ENCODE data around the gene LEPR. TPM values are rescaled to one million over a fixed set of nuclear protein-coding genes. Genes with fewer than 3 reads are reported as not detected.
"Not testable (repeated sequence)": the region's sequence is repeated elsewhere in the genome, so short reads cannot be mapped to it uniquely, and the experiment has no call there.

The LEPR gene
- total RNA-seq, 1 experiment from 2014 or later, result 1.9 TPM

DNA sequence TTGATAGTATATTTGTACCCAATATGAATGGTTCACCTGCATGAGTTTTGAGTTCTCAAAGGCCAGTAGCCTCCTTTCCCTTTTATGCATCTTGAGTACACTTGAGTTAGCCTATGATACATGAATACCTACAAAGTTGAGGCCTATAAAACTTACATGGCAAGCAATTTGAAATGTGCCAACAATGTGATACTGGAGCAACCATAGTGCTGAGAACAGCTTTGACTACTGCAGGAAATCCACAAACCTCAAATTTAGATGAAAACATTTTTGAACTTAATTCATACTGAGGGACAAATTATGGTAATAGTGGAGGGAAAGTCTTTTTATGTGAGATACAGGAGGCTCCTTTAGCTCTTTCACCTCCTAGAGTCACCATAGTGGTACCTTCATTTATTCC lies 37.4 kb downstream of the LEPR start:
- no peaks in the 10 kb centered on the region for H3K9me3 ChIP-seq
- Mint-ChIP-seq H3K9me3 (ENCODE audit: unreplicated experiment) (peaks cover 10% of the 10 kb centered on the region), H3K27me3 (ENCODE audit: insufficient read depth, unreplicated experiment) (no peaks in the 10 kb centered on the region), H3K4me3 (ENCODE audit: unreplicated experiment) (no peak overlapping the region), H3K36me3 (ENCODE audit: insufficient read depth, unreplicated experiment) (no peaks in the 10 kb centered on the region), H3K4me1 (ENCODE audit: low read depth, unreplicated experiment) (no peaks in the 10 kb centered on the region), H3K27ac (ENCODE audit: unreplicated experiment) (no peak overlapping the region)
- TF ChIP-seq, protein P1, sequence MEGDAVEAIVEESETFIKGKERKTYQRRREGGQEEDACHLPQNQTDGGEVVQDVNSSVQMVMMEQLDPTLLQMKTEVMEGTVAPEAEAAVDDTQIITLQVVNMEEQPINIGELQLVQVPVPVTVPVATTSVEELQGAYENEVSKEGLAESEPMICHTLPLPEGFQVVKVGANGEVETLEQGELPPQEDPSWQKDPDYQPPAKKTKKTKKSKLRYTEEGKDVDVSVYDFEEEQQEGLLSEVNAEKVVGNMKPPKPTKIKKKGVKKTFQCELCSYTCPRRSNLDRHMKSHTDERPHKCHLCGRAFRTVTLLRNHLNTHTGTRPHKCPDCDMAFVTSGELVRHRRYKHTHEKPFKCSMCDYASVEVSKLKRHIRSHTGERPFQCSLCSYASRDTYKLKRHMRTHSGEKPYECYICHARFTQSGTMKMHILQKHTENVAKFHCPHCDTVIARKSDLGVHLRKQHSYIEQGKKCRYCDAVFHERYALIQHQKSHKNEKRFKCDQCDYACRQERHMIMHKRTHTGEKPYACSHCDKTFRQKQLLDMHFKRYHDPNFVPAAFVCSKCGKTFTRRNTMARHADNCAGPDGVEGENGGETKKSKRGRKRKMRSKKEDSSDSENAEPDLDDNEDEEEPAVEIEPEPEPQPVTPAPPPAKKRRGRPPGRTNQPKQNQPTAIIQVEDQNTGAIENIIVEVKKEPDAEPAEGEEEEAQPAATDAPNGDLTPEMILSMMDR (IDR thresholded peaks at IDR 0.05; ENCODE audit: insufficient read depth in 1 of 2, low read depth in 1 of 2, low read length in 1 of 2, severe bottlenecking in 1 of 2, unreplicated experiment in 1 of 2), result no peak
- ChIA-PET POLR2A (no interaction called here), CTCF (interaction anchor here (1.1 kb wide), 1 partner anchor 10 kb away, joined by 3 read pairs; no protein-coding TSS in a partner anchor)
- BruUV-seq (replicated peaks), result no TSS peak
- no peak for DNase-seq
- intact Hi-C loops (cut with micrococcal nuclease; ENCODE audit: unreplicated experiment), result no loop called here
- H3K36me3 ChIP-seq (ENCODE audit: control insufficient read depth, insufficient read depth, low read length), result no peaks in the 10 kb centered on the region
- no peak overlapping the region for H3K4me3 ChIP-seq (ENCODE audit: low read depth, low read length)
- no peaks in the 10 kb centered on the region for H3K27me3 ChIP-seq (replicated peaks; ENCODE audit: control insufficient read depth, insufficient read depth, low read length)
- H3K4me1 ChIP-seq, result no peaks in the 10 kb centered on the region

DNA sequence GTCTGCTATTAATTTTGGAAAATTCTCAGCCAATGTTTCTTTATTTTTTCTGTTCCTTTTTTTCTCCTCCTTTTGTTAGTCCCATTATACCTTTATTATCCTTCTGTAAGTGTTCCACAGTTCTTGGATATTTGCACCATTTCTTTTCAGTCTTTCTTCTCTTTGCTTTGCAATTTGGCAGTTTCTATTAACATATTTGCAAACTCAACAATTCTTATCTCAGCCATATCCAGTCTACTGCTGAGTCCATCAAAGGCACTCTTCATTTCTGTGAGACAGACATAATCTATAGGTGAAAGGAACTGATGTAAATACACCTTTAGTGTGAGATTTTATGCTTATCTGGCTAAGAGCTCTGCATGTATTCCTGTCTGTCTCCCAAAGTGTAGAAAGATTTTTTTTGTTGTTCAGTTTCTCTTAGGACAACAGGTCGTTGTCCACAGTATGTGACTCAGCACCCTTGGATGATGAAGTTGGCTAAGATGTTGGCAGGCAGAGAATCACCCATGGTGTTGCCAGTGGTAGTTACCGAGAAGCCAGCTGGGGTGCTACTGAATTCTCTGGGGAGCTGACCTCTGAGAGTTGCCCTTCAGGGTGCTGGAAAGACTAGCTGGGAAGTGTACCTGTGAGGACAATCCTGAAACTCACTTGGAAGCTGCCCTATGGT lies 38.4 kb downstream of the LEPR start:
- no peak for DNase-seq
- BruUV-seq (replicated peaks), result no TSS peak
- Mint-ChIP-seq H3K27me3 (ENCODE audit: insufficient read depth, unreplicated experiment) (no peaks in the 10 kb centered on the region), H3K27ac (ENCODE audit: unreplicated experiment) (no peak overlapping the region), H3K4me3 (ENCODE audit: unreplicated experiment) (no peak overlapping the region), H3K36me3 (ENCODE audit: insufficient read depth, unreplicated experiment) (no peaks in the 10 kb centered on the region), H3K4me1 (ENCODE audit: low read depth, unreplicated experiment) (no peaks in the 10 kb centered on the region), H3K9me3 (ENCODE audit: unreplicated experiment) (peaks cover 10% of the 10 kb centered on the region)
- TF ChIP-seq, protein P1 (IDR thresholded peaks at IDR 0.05; ENCODE audit: insufficient read depth in 1 of 2, low read depth in 1 of 2, low read length in 1 of 2, severe bottlenecking in 1 of 2, unreplicated experiment in 1 of 2), result no peak
- H3K36me3 ChIP-seq (ENCODE audit: control insufficient read depth, insufficient read depth, low read length), result no peaks in the 10 kb centered on the region
- H3K9me3 ChIP-seq, result no peaks in the 10 kb centered on the region
- H3K4me1 ChIP-seq, result no peaks in the 10 kb centered on the region
- intact Hi-C loops (cut with micrococcal nuclease; ENCODE audit: unreplicated experiment), result no loop called here
- no peak overlapping the region for H3K4me3 ChIP-seq (ENCODE audit: low read depth, low read length)
- ChIA-PET CTCF (interaction anchor here (0.5 to 1.4 kb wide), 10 partner anchors 9 to 243 kb away, joined by 3 to 14 read pairs (median 4); partner anchors contain the start of genes LEPR and LEPROT), POLR2A (no interaction called here)
- no peaks in the 10 kb centered on the region for H3K27me3 ChIP-seq (replicated peaks; ENCODE audit: control insufficient read depth, insufficient read depth, low read length)

DNA sequence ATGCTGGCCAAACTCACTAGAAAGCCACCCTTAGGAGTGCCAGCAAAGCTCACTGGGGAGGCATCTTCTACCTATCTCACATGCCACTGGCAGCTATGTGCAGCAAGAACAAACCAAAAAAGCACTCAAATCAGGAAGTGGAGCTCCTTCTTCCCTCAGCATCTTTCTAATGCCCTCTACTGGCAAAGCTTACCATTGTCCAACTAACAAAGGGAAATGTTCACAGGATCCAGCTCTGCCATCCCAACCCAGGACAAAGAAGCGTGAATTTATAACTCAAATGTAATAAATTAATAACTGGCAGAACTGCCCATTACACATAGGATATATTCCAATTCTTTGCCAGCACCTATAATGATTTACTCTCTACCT lies 38.9 kb downstream of the LEPR start:
- TF ChIP-seq, protein P1 (IDR thresholded peaks at IDR 0.05; ENCODE audit: insufficient read depth in 1 of 2, low read depth in 1 of 2, low read length in 1 of 2, severe bottlenecking in 1 of 2, unreplicated experiment in 1 of 2), result peak; percentile 24 to 29
- peaks cover 10% of the 10 kb centered on the region for H3K9me3 Mint-ChIP-seq (ENCODE audit: unreplicated experiment)
- no peak overlapping the region for H3K27ac Mint-ChIP-seq (ENCODE audit: unreplicated experiment)
- Histone ChIP-seq H3K9me3 (no peaks in the 10 kb centered on the region), H3K36me3 (ENCODE audit: control insufficient read depth, insufficient read depth, low read length) (no peaks in the 10 kb centered on the region), H3K4me3 (ENCODE audit: low read depth, low read length) (no peak overlapping the region), H3K4me1 (no peaks in the 10 kb centered on the region), H3K27me3 (replicated peaks; ENCODE audit: control insufficient read depth, insufficient read depth, low read length) (no peaks in the 10 kb centered on the region)
- DNase-seq, result peak in 1 of 2 experiments; percentile 14
- CTCF ChIA-PET, result interaction anchor here (0.5 to 1.4 kb wide), 9 partner anchors 8 to 244 kb away, joined by 3 to 14 read pairs (median 4); partner anchors contain the start of genes LEPR and LEPROT
- H3K27me3 Mint-ChIP-seq (ENCODE audit: insufficient read depth, unreplicated experiment), result no peaks in the 10 kb centered on the region
- no peaks in the 10 kb centered on the region for H3K36me3 Mint-ChIP-seq (ENCODE audit: insufficient read depth, unreplicated experiment)
- intact Hi-C loops (cut with micrococcal nuclease; ENCODE audit: unreplicated experiment), result no loop called here
- H3K4me3 Mint-ChIP-seq (ENCODE audit: unreplicated experiment), result no peak overlapping the region
- POLR2A ChIA-PET, result no interaction called here
- BruUV-seq (replicated peaks), result no TSS peak
- no peaks in the 10 kb centered on the region for H3K4me1 Mint-ChIP-seq (ENCODE audit: low read depth, unreplicated experiment)

DNA sequence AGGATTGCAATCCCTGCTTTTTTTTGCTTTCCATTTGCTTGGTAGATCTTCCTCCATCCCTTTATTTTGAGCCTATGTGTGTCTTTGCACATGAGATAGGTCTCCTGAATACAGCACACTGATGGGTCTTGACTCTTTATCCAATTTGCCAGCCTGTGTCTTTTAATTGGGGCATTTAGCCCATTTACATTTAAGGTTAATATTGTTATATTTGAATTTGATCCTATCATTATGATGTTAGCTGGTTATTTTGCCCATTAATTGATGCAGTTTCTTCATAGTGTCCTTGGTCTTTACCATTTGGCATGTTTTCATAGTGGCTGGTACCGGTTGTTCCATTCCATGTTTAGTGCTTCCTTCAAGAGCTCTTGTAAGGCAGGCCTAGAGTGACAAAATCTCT lies 45.4 kb downstream of the LEPR start:
- CTCF ChIA-PET; H3K9me3 ChIP-seq; H3K4me3 Mint-ChIP-seq (ENCODE audit: unreplicated experiment); DNase-seq; H3K4me3 ChIP-seq (ENCODE audit: low read depth, low read length); H3K27me3 Mint-ChIP-seq (ENCODE audit: insufficient read depth, unreplicated experiment); POLR2A ChIA-PET; H3K27me3 ChIP-seq (replicated peaks; ENCODE audit: control insufficient read depth, insufficient read depth, low read length); H3K27ac Mint-ChIP-seq (ENCODE audit: unreplicated experiment); H3K9me3 Mint-ChIP-seq (ENCODE audit: unreplicated experiment); BruUV-seq (replicated peaks); H3K36me3 Mint-ChIP-seq (ENCODE audit: insufficient read depth, unreplicated experiment); H3K36me3 ChIP-seq (ENCODE audit: control insufficient read depth, insufficient read depth, low read length); H3K4me1 Mint-ChIP-seq (ENCODE audit: low read depth, unreplicated experiment): not testable (repeated sequence)
- intact Hi-C loops (cut with micrococcal nuclease; ENCODE audit: unreplicated experiment), result loop anchor here (5.0 kb wide), 1 partner anchor 44 kb away; the partner anchor contains the start of genes LEPR and LEPROT
- peaks cover 24% of the 10 kb centered on the region for H3K4me1 ChIP-seq
